ENCODE results near the gene PRSS21. TPM values are rescaled to one million over a fixed set of nuclear protein-coding genes. Genes with fewer than 3 reads are reported as not detected.

Gene PRSS21
- total RNA-seq, result 1 to 10 TPM in 2 of 3 donors, not detected in 1; 2.9 to 4.9 TPM

- no peaks in the 10 kb centered on the region for H3K36me3 ChIP-seq
- intact Hi-C loops (cut with DNase I; ENCODE audit: low total_unique reads), result no loop called here
- H3K4me3 ChIP-seq, result peak within 1 kb of the TSS in 2 of 3 donors; percentile 37 to 53
- H3K9me3 ChIP-seq, result no peaks in the 10 kb centered on the region
- H3K27ac ChIP-seq, result no peak within 1 kb of the TSS
- TF ChIP-seq CTCF (IDR thresholded peaks at IDR 0.05) (no peak), POLR2A (IDR thresholded peaks at IDR 0.05) (no peak), POLR2AphosphoS5 (IDR thresholded peaks at IDR 0.05) (no peak)
- no peaks in the 10 kb centered on the region for H3K27me3 ChIP-seq
- DNase-seq (ENCODE audit: low spot score in 2 of 2), result peak in 1 of 2 donors; percentile 43
- H3K4me1 ChIP-seq, result peaks cover 1 to 5% of the 10 kb centered on the region in 2 donors
These were observed at the start of gene PRSS21 for GRCh38 chr16:2816751-2817339. Gene PRSS21 (plus strand): TSS chr16:2817237. CDS start chr16:2817269, 32 bp downstream.

GRCh38 chr16:2767891-2768290, 49.1 kb upstream of the PRSS21 start:
- H3K4me3 ChIP-seq, result no peak overlapping the region
- H3K4me1 ChIP-seq, result no peaks in the 10 kb centered on the region
- no peak overlapping the region for H3K27ac ChIP-seq
- DNase-seq (ENCODE audit: low spot score in 2 of 2), result no peak
- TF ChIP-seq POLR2A (IDR thresholded peaks at IDR 0.05), result no peak
- TF ChIP-seq POLR2AphosphoS5 (IDR thresholded peaks at IDR 0.05), result no peak
- no peak for TF ChIP-seq CTCF (IDR thresholded peaks at IDR 0.05)
- H3K27me3 ChIP-seq, result no peaks in the 10 kb centered on the region
- peaks cover 14% of the 10 kb centered on the region for H3K36me3 ChIP-seq
- no peaks in the 10 kb centered on the region for H3K9me3 ChIP-seq
- intact Hi-C loops (cut with DNase I; ENCODE audit: low total_unique reads), result no loop called here

- Histone ChIP-seq H3K9me3 (no peaks in the 10 kb centered on the region), H3K27me3 (no peaks in the 10 kb centered on the region), H3K4me3 (no peak overlapping the region), H3K36me3 (peaks cover 14% of the 10 kb centered on the region), H3K27ac (peak overlapping the region; percentile 27 to 50), H3K4me1 (no peaks in the 10 kb centered on the region)
- intact Hi-C loops (cut with DNase I; ENCODE audit: low total_unique reads), result no loop called here
- DNase-seq (ENCODE audit: low spot score in 2 of 2), result no peak
- no peak for TF ChIP-seq POLR2AphosphoS5 (IDR thresholded peaks at IDR 0.05)
- TF ChIP-seq POLR2A (IDR thresholded peaks at IDR 0.05), result no peak
- TF ChIP-seq CTCF (IDR thresholded peaks at IDR 0.05), result no peak
These were observed 48.5 kb upstream of the PRSS21 start for GRCh38 chr16:2768403-2769089.

GRCh38 chr16:2769100-2769529, 47.9 kb upstream of the PRSS21 start:
- no peak for DNase-seq (ENCODE audit: low spot score in 2 of 2)
- Histone ChIP-seq H3K27ac (peak overlapping the region; percentile 27 to 50), H3K4me3 (no peak overlapping the region), H3K27me3 (no peaks in the 10 kb centered on the region), H3K36me3 (peaks cover 14% of the 10 kb centered on the region), H3K9me3 (no peaks in the 10 kb centered on the region), H3K4me1 (no peaks in the 10 kb centered on the region)
- TF ChIP-seq CTCF (IDR thresholded peaks at IDR 0.05), result no peak
- TF ChIP-seq POLR2AphosphoS5 (IDR thresholded peaks at IDR 0.05), result no peak
- no peak for TF ChIP-seq POLR2A (IDR thresholded peaks at IDR 0.05)
- intact Hi-C loops (cut with DNase I; ENCODE audit: low total_unique reads), result no loop called here

- Histone ChIP-seq H3K4me3 (no peak overlapping the region), H3K36me3 (peaks cover 14% of the 10 kb centered on the region), H3K4me1 (no peaks in the 10 kb centered on the region), H3K27me3 (no peaks in the 10 kb centered on the region), H3K9me3 (no peaks in the 10 kb centered on the region), H3K27ac (peak overlapping the region; percentile 6 to 50)
- peak in 1 of 2 donors; percentile 64 for DNase-seq (ENCODE audit: low spot score in 2 of 2)
- intact Hi-C loops (cut with DNase I; ENCODE audit: low total_unique reads), result no loop called here
- TF ChIP-seq POLR2A (IDR thresholded peaks at IDR 0.05) (no peak), CTCF (IDR thresholded peaks at IDR 0.05) (no peak), POLR2AphosphoS5 (IDR thresholded peaks at IDR 0.05) (no peak)
These were observed 47.4 kb upstream of the PRSS21 start for GRCh38 chr16:2769675-2770056.
